Measurements from ENCODE around the gene SCRN2. TPM values are rescaled to one million over a fixed set of nuclear protein-coding genes. Genes with fewer than 3 reads are reported as not detected.
A peak's percentile ranks its signal among the peaks of the same experiment; 100 is the strongest.

SCRN2 gene
- total and polyA plus RNA-seq, 8 donors: 26.4 to 47.7 (median 39.0) TPM

DNA sequence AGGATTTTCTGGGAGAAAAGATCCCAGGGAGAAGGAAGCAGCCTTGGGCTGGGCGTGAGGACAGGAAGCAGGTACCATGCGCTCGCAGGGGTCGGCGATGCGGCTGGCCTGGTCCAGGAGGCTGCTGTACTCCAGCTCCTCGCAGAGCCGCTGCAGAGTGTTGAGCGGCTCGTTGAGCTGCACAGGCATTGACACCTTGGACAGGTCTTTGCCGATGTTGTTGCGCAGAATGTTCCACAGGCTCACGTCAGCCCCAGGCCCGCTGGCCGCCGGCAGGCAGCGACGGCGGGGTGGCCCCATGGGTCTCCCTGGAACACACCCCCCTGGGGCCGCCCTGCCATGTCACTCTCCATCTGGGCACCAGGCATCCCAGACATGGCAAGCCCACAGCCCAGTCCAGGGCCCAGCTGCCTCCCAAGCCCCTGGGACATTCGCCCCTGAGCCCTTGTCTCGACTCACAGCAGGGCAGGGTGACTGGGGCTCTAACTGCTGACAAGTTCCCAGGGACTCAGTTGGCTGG lies 27.5 kb downstream of the SCRN2 start:
- Histone ChIP-seq H3K36me3 (peaks cover 0 to 92% of the 10 kb centered on the region in 2 donors), H3K27me3 (no peaks in the 10 kb centered on the region), H3K4me1 (peaks cover 0 to 10% of the 10 kb centered on the region in 2 donors), H3K4me3 (no peak overlapping the region), H3K27ac (no peak overlapping the region), H3K9me3 (no peaks in the 10 kb centered on the region)
- intact Hi-C loops (cut with DNase I): no loop called here
- ATAC-seq (no peak), DNase-seq (no peak)
- TF ChIP-seq, protein P1, sequence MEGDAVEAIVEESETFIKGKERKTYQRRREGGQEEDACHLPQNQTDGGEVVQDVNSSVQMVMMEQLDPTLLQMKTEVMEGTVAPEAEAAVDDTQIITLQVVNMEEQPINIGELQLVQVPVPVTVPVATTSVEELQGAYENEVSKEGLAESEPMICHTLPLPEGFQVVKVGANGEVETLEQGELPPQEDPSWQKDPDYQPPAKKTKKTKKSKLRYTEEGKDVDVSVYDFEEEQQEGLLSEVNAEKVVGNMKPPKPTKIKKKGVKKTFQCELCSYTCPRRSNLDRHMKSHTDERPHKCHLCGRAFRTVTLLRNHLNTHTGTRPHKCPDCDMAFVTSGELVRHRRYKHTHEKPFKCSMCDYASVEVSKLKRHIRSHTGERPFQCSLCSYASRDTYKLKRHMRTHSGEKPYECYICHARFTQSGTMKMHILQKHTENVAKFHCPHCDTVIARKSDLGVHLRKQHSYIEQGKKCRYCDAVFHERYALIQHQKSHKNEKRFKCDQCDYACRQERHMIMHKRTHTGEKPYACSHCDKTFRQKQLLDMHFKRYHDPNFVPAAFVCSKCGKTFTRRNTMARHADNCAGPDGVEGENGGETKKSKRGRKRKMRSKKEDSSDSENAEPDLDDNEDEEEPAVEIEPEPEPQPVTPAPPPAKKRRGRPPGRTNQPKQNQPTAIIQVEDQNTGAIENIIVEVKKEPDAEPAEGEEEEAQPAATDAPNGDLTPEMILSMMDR (IDR thresholded peaks at IDR 0.05): no peak

DNA sequence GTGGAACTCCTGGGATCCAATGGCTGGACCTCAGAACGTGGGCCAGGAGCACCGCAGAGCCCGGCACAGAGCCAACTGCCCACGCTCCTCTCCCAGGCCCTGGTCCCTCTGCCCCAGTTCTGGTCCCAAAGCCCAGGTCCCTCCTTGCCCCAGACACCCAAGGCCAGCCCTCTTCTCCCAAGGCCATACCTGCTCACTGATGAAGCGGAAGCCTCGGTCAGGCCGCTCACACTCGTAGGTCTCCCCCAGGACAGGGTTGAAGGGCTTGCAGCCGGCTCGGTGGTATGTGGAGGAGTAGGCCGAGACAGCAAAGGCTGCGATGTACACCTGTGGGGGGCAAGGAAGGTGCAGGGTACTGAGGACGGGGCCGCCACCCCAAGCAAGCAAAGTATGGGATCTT lies 28.0 kb downstream of the SCRN2 start:
- no peak for ATAC-seq
- no peak overlapping the region for H3K4me3 ChIP-seq
- H3K4me1 ChIP-seq: peaks cover 0 to 10% of the 10 kb centered on the region in 2 donors
- no peaks in the 10 kb centered on the region for H3K27me3 ChIP-seq
- H3K36me3 ChIP-seq: peaks cover 0 to 92% of the 10 kb centered on the region in 2 donors
- H3K27ac ChIP-seq: no peak overlapping the region
- H3K9me3 ChIP-seq: no peaks in the 10 kb centered on the region
- DNase-seq: no peak
- intact Hi-C loops (cut with DNase I): no loop called here
- TF ChIP-seq, protein P1 (IDR thresholded peaks at IDR 0.05): no peak

GRCh38 chr17:47812146-47812920 lies 28.7 kb downstream of the SCRN2 start:
- H3K27ac ChIP-seq: no peak overlapping the region
- peaks cover 0 to 10% of the 10 kb centered on the region in 2 donors for H3K4me1 ChIP-seq
- DNase-seq (no peak), ATAC-seq (no peak)
- no peak overlapping the region for H3K4me3 ChIP-seq
- no peaks in the 10 kb centered on the region for H3K9me3 ChIP-seq
- intact Hi-C loops (cut with DNase I): no loop called here
- TF ChIP-seq, protein P1 (IDR thresholded peaks at IDR 0.05): no peak
- H3K27me3 ChIP-seq: no peaks in the 10 kb centered on the region
- peaks cover 0 to 92% of the 10 kb centered on the region in 2 donors for H3K36me3 ChIP-seq

GRCh38 chr17:47811709-47812108 lies 29.4 kb downstream of the SCRN2 start:
- TF ChIP-seq, protein P1 (IDR thresholded peaks at IDR 0.05): no peak
- peaks cover 0 to 10% of the 10 kb centered on the region in 2 donors for H3K4me1 ChIP-seq
- peaks cover 0 to 92% of the 10 kb centered on the region in 2 donors for H3K36me3 ChIP-seq
- ATAC-seq (no peak), DNase-seq (no peak)
- no peak overlapping the region for H3K27ac ChIP-seq
- H3K4me3 ChIP-seq: no peak overlapping the region
- H3K27me3 ChIP-seq: no peaks in the 10 kb centered on the region
- no peaks in the 10 kb centered on the region for H3K9me3 ChIP-seq
- intact Hi-C loops (cut with DNase I): no loop called here

GRCh38 chr17:47810901-47811635 lies 30.0 kb downstream of the SCRN2 start:
- H3K4me1 ChIP-seq: peaks cover 0 to 10% of the 10 kb centered on the region in 2 donors
- ATAC-seq (no peak), DNase-seq (no peak)
- H3K27me3 ChIP-seq: no peaks in the 10 kb centered on the region
- H3K27ac ChIP-seq: peak overlapping the region in 1 of 2 donors; percentile 26
- H3K36me3 ChIP-seq: peaks cover 0 to 87% of the 10 kb centered on the region in 2 donors
- H3K9me3 ChIP-seq: no peaks in the 10 kb centered on the region
- intact Hi-C loops (cut with DNase I): no loop called here
- H3K4me3 ChIP-seq: no peak overlapping the region
- TF ChIP-seq, protein P1 (IDR thresholded peaks at IDR 0.05): no peak
